Liver (tissue), 9 donors: ENCODE data around the gene PLCB1. TPM values are rescaled to one million over a fixed set of nuclear protein-coding genes. Genes with fewer than 3 reads are reported as not detected.

Source experiments
- DNase-seq: peaks from one replicate; pipeline ENCODE4 v3.0.0-alpha.2; 2017; ENCODE audit warnings: low spot score
- H3K27ac ChIP-seq, 2 donors: one replicate each; pipeline ENCODE4 v1.7.0; 2013; ENCODE audit warnings: inconsistent platforms in 2 of 2, low read length in 2 of 2, control low read depth in 1 of 2, low read depth in 1 of 2, mild to moderate bottlenecking in 1 of 2
- H3K27me3 ChIP-seq, 4 donors: one replicate each; pipeline versions ENCODE4 v1.6.1 to v1.7.0; 2013; ENCODE audit warnings: low read length in 3 of 4, inconsistent platforms in 1 of 4, mild to moderate bottlenecking in 1 of 4, moderate library complexity in 1 of 4; ENCODE audit not compliant: control insufficient read depth in 4 of 4, insufficient read depth in 4 of 4
- H3K36me3 ChIP-seq, 4 donors: one replicate each; pipeline versions ENCODE4 v1.6.1 to v1.7.0; 2013; ENCODE audit warnings: low read length in 3 of 4, mild to moderate bottlenecking in 3 of 4, low read depth in 1 of 4, moderate library complexity in 1 of 4; ENCODE audit not compliant: control insufficient read depth in 4 of 4, insufficient read depth in 3 of 4
- H3K4me1 ChIP-seq, 4 donors: one replicate each; pipeline versions ENCODE4 v1.6.1 to v1.7.0; 2013; ENCODE audit warnings: low read length in 3 of 4, mild to moderate bottlenecking in 3 of 4, moderate library complexity in 1 of 4; ENCODE audit not compliant: control insufficient read depth in 4 of 4, insufficient read depth in 4 of 4
- H3K4me3 ChIP-seq, 3 donors: one replicate each; pipeline versions ENCODE4 v1.6.1 to v1.7.0; 2013; ENCODE audit warnings: low read length in 3 of 3, control low read depth in 1 of 3, low read depth in 1 of 3, mild to moderate bottlenecking in 1 of 3
- H3K9ac ChIP-seq, 2 donors: one replicate each; pipeline ENCODE4 v1.7.0; 2013; ENCODE audit warnings: low read length in 2 of 2, mild to moderate bottlenecking in 2 of 2, moderate library complexity in 2 of 2, control low read depth in 1 of 2, low read depth in 1 of 2
- H3K9me3 ChIP-seq, 4 donors: one replicate each; pipeline versions ENCODE4 v1.6.1 to v1.7.0; 2013; ENCODE audit warnings: low read length in 3 of 4; ENCODE audit not compliant: control insufficient read depth in 4 of 4
- FOXA1 ChIP-seq: IDR thresholded peaks from 2 replicates; pipeline ENCODE4 v1.6.1; 2016; ENCODE audit warnings: antibody characterized with exemption
- HNF4A ChIP-seq, 2 donors: conservative IDR thresholded peaks; 2 replicates each; pipeline ENCODE4 v1.6.1; 2016; ENCODE audit warnings: antibody characterized with exemption in 2 of 2, mild to moderate bottlenecking in 2 of 2
- HNF4G ChIP-seq: IDR thresholded peaks from 2 replicates; pipeline ENCODE4 v1.6.1; 2016; ENCODE audit warnings: antibody characterized with exemption
- JUND ChIP-seq, 2 donors: IDR thresholded peaks; 2 replicates each; pipeline ENCODE4 v1.6.1; 2016; ENCODE audit warnings: antibody characterized with exemption in 2 of 2
- MAX ChIP-seq: IDR thresholded peaks from 2 replicates; pipeline ENCODE4 v1.6.1; 2016; ENCODE audit warnings: antibody characterized with exemption
- RAD21 ChIP-seq, 2 donors: IDR thresholded peaks; 2 replicates each; pipeline ENCODE4 v1.6.1; 2016; ENCODE audit warnings: antibody characterized with exemption in 2 of 2, mild to moderate bottlenecking in 2 of 2
- SP1 ChIP-seq: IDR thresholded peaks from 2 replicates; pipeline ENCODE4 v1.6.1; 2018; ENCODE audit warnings: antibody characterized with exemption, mild to moderate bottlenecking
- TAF1 ChIP-seq: conservative IDR thresholded peaks from 2 replicates; pipeline ENCODE4 v1.6.1; 2016; ENCODE audit warnings: antibody characterized with exemption, mild to moderate bottlenecking
- YY1 ChIP-seq: IDR thresholded peaks from 2 replicates; pipeline ENCODE4 v1.6.1; 2016; ENCODE audit warnings: antibody characterized with exemption, mild to moderate bottlenecking
- ZBTB33 ChIP-seq: IDR thresholded peaks from 2 replicates; pipeline ENCODE4 v1.6.1; 2016; ENCODE audit warnings: antibody characterized with exemption
- WGBS: extraction: QIAGEN DNeasy Blood & Tissue Kit; methylation state at CpG from one replicate; pipeline ENCODE4 v1.1.7; 2013; 5-methylcytosine and 5-hydroxymethylcytosine counted together
- polyA plus RNA-seq, 2 donors: library from polyadenylated mRNA; stranded (reverse) in 1 of 2; unstranded in 1 of 2; fragments of 200-250 nt in 1 of 2; fragments of >200 nt in 1 of 2; fragmentation: Nextera tagmentation in 1 of 2; extraction: Ambion mirVana in 1 of 2; gene quantifications; one replicate each; pipeline versions ENCODE4 v1.2.1 to v1.2.3, GENCODE V29; 2013 to 2015
- total RNA-seq, 2 donors: library from RNA; depleted of rRNA; stranded (reverse); fragments of >200 nt; gene quantifications; one replicate each; pipeline ENCODE4 v1.2.3, GENCODE V29; 2014
- TF ChIP-seq, protein P1 (sequence below): IDR thresholded peaks from 2 replicates; pipeline ENCODE4 v1.6.1; 2016; ENCODE audit warnings: antibody characterized with exemption
- donor health status: healthy.
- donor health status: healthy.
- donor health status: healthy.
- donor health status: healthy.
- donor health status: healthy.

Gene PLCB1
- total and polyA plus RNA-seq, 4 donors, result 3.7 to 13.5 (median 5.9) TPM

- TF ChIP-seq, protein P1, sequence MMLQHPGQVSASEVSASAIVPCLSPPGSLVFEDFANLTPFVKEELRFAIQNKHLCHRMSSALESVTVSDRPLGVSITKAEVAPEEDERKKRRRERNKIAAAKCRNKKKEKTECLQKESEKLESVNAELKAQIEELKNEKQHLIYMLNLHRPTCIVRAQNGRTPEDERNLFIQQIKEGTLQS, result no peak
- TF ChIP-seq MAX (no peak), RAD21 (IDR thresholded peaks at IDR 0.05) (no peak), TAF1 (no peak)
Measured at GRCh38 chr20:8801686-8802085, 669.6 kb downstream of the PLCB1 start (continued).

GRCh38 chr20:8803065-8803464, 671.0 kb downstream of the PLCB1 start:
- 73% methylated on average over 2 of the region's 2 CpGs for WGBS
- TF ChIP-seq ZBTB33, result no peak
- no peak for TF ChIP-seq HNF4A (conservative IDR thresholded peaks at IDR 0.05)
- no peak for TF ChIP-seq FOXA1
- no peak for DNase-seq
- Histone ChIP-seq H3K9ac (no peak overlapping the region), H3K9me3 (no peaks in the 10 kb centered on the region), H3K4me1 (no peaks in the 10 kb centered on the region), H3K4me3 (no peak overlapping the region), H3K27ac (no peak overlapping the region), H3K36me3 (no peaks in the 10 kb centered on the region), H3K27me3 (no peaks in the 10 kb centered on the region)

GRCh38 chr20:8803941-8804340, 671.9 kb downstream of the PLCB1 start:
- no peaks in the 10 kb centered on the region for H3K27me3 ChIP-seq
- WGBS, result 96% methylated on average over 6 of the region's 6 CpGs
- H3K4me3 ChIP-seq, result no peak overlapping the region
- no peaks in the 10 kb centered on the region for H3K9me3 ChIP-seq
- H3K36me3 ChIP-seq, result no peaks in the 10 kb centered on the region
- peaks cover 0 to 1% (median 0%) of the 10 kb centered on the region in 4 donors for H3K4me1 ChIP-seq
- no peak for DNase-seq
- H3K27ac ChIP-seq, result no peak overlapping the region
- H3K9ac ChIP-seq, result no peak overlapping the region
- TF ChIP-seq YY1, result no peak
- TF ChIP-seq, protein P1, result no peak
- TF ChIP-seq SP1, result no peak

DNA sequence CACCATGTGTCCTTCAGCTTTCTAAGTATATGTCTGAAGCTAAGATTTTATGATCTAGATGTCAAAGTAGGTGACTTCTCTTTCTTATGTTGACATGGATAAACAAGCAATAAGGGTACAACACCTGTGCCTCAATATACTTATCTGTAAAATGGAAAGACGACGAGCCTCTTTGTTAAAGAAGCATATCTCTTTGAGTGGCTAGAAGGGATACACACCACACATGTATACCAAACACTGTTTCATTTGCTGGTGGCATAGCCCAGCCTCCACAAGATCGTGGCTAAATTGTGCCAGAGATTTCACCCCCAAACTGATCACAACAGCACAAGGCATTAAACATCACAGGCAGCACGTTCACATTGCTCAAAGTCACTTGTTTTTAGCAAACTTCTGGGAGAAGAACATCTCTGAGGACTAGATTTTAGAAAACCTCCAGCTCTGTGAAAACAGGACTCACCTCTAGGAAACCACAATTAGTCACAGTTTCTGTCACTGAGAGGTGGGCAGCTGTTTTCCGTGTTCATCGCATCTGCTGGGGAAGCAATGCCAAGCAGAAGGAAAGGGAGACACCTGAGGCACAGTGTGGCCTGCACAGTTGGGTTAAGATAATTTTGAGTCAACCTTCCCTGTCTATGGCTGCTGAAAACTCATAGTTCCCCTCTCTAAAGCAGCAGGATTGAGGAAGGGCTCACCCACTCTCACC, 673.8 kb downstream of the PLCB1 start:
- Histone ChIP-seq H3K27me3 (no peaks in the 10 kb centered on the region), H3K4me1 (peaks cover 0 to 9% (median 9%) of the 10 kb centered on the region in 4 donors), H3K9me3 (no peaks in the 10 kb centered on the region), H3K36me3 (no peaks in the 10 kb centered on the region), H3K9ac (no peak overlapping the region), H3K27ac (no peak overlapping the region), H3K4me3 (no peak overlapping the region)
- DNase-seq, result no peak
- TF ChIP-seq HNF4G (no peak), YY1 (no peak), JUND (IDR thresholded peaks at IDR 0.05) (no peak)
- TF ChIP-seq, protein P1, result no peak
- WGBS, result 91% methylated on average over 6 of the region's 6 CpGs
